Measurements from ENCODE around the gene NHLRC2.

The NHLRC2 gene

DNA sequence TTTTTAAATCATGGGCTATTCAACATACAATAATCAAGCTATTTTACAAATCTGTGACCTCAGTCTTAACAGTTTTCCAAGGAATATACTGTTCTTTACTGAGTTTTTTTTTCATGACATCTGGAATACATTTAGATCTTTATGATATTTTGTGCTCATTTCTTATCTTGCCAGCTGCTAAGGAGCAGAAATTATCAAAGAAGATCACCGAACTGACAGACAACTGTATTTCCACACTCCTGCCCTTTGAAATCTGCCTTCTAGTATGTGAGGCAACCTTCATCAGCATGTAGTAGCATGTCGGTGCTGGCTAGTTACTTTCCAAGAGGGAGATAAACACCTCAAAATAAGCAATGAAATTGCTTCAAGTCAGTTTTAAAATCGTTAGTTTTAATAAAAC lies 66.4 kb downstream of the NHLRC2 start:
- H3K36me3 Mint-ChIP-seq (ENCODE audit: insufficient read depth), result no peaks in the 10 kb centered on the region
- H3K27me3 Mint-ChIP-seq, result peaks cover 20% of the 10 kb centered on the region
- ATAC-seq (replicated peaks; ENCODE audit: extremely low read depth, poor library complexity, severe bottlenecking), result no peak
- no peak for DNase-seq (ENCODE audit: low spot score in 2 of 2)
- no peaks in the 10 kb centered on the region for H3K4me1 Mint-ChIP-seq
- H3K27ac Mint-ChIP-seq (ENCODE audit: low read depth), result no peak overlapping the region
- no peaks in the 10 kb centered on the region for H3K9me3 Mint-ChIP-seq
- H3K4me3 Mint-ChIP-seq, result no peak overlapping the region

- no peak overlapping the region for H3K4me3 Mint-ChIP-seq
- H3K27ac Mint-ChIP-seq (ENCODE audit: low read depth), result no peak overlapping the region
- DNase-seq (ENCODE audit: low spot score in 2 of 2) (no peak), ATAC-seq (replicated peaks; ENCODE audit: extremely low read depth, poor library complexity, severe bottlenecking) (no peak)
- no peaks in the 10 kb centered on the region for H3K9me3 Mint-ChIP-seq
- no peaks in the 10 kb centered on the region for H3K4me1 Mint-ChIP-seq
- H3K36me3 Mint-ChIP-seq (ENCODE audit: insufficient read depth), result no peaks in the 10 kb centered on the region
- peaks cover 27% of the 10 kb centered on the region for H3K27me3 Mint-ChIP-seq
These were observed 67.3 kb downstream of the NHLRC2 start for GRCh38 chr10:113921561-113922370.

DNA sequence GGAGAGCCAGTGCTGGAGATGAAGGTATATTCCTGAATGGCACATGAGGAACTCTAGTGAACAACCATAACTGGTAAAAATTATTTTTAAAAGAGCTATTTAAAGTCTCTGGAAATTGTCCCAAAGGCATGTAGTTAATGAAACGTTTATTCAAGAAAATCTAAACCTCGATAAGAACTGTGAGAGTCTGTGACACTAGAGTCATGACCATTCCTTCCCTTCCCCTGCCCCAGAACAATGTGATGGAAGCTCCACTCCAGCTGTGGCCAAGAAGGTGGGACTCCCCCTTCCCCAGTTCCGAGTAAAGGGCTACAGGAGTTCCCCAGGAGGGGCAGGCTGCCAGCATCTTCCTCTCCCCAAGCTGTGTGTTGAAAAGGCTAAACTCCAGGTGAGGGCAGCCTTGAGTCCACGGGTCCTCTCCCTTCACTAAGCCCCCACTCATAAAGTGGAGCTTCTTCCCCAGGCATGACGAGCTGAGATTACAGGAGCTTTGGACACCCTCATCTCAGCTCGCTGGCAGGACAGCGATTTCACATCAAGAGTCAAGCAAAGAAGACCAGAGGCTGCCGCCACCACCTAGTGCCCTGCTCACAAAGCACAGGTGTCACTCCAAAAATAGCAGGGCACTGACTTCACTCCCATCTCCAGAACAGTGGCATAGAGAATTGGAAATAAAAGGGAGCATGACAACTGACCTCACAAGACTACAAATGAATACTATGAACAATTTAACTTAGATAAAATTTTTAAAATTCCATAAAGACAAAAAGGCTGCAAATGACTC lies 68.5 kb downstream of the NHLRC2 start:
- ATAC-seq (replicated peaks; ENCODE audit: extremely low read depth, poor library complexity, severe bottlenecking), result no peak
- no peak overlapping the region for H3K27ac Mint-ChIP-seq (ENCODE audit: low read depth)
- peaks cover 37% of the 10 kb centered on the region for H3K27me3 Mint-ChIP-seq
- no peaks in the 10 kb centered on the region for H3K4me1 Mint-ChIP-seq
- no peak overlapping the region for H3K4me3 Mint-ChIP-seq
- H3K9me3 Mint-ChIP-seq, result no peaks in the 10 kb centered on the region
- no peak for DNase-seq (ENCODE audit: low spot score in 2 of 2)
- no peaks in the 10 kb centered on the region for H3K36me3 Mint-ChIP-seq (ENCODE audit: insufficient read depth)

DNA sequence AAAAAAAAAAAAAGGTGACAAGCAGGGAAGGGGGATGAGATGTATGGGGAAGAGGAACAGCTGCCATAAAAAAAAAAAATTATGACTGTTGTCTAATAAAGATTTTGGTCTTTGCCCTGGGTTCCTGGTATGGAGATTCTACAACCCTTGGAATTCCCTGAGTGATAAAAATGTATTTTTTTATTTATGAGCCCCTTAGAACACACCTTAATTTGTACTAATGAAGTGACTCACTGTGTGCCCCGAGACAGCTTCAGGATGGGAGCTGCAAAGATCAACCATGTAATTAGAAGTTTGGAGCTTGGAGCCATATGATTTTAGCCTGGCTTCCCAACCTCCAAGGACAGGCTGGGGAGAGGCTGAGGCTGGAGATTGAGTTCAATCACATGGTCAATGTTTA lies 69.7 kb downstream of the NHLRC2 start:
- no peaks in the 10 kb centered on the region for H3K36me3 Mint-ChIP-seq (ENCODE audit: insufficient read depth)
- H3K4me3 Mint-ChIP-seq, result no peak overlapping the region
- ATAC-seq (replicated peaks; ENCODE audit: extremely low read depth, poor library complexity, severe bottlenecking) (no peak), DNase-seq (ENCODE audit: low spot score in 2 of 2) (no peak)
- no peaks in the 10 kb centered on the region for H3K4me1 Mint-ChIP-seq
- no peak overlapping the region for H3K27ac Mint-ChIP-seq (ENCODE audit: low read depth)
- H3K9me3 Mint-ChIP-seq, result no peaks in the 10 kb centered on the region
- H3K27me3 Mint-ChIP-seq, result peaks cover 42% of the 10 kb centered on the region

GRCh38 chr10:113924664-113925063 lies 70.2 kb downstream of the NHLRC2 start:
- no peaks in the 10 kb centered on the region for H3K4me1 Mint-ChIP-seq
- H3K27ac Mint-ChIP-seq (ENCODE audit: low read depth), result no peak overlapping the region
- H3K4me3 Mint-ChIP-seq, result no peak overlapping the region
- DNase-seq (ENCODE audit: low spot score in 2 of 2), result no peak
- peaks cover 47% of the 10 kb centered on the region for H3K27me3 Mint-ChIP-seq
- H3K36me3 Mint-ChIP-seq (ENCODE audit: insufficient read depth), result no peaks in the 10 kb centered on the region
- no peaks in the 10 kb centered on the region for H3K9me3 Mint-ChIP-seq
- ATAC-seq (replicated peaks; ENCODE audit: extremely low read depth, poor library complexity, severe bottlenecking), result no peak

DNA sequence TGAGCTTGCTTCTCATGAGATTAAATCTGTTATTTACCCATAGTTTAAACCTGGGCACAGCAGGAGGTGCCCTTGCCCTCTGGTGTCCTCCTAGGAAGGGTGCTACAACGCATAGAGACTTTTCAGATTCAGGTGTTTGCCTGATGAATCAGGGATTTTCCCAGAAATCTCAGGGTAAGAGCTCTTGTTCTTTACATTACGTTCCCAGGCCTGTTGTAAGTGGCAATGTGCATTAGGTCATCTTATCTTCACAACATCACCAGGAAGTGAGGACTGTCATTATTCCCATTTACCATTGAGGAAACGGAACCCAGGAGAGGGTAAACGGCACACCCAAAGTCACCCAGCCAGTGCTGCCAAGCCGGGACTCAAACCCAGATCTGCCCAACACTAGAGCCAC lies 73.0 kb downstream of the NHLRC2 start:
- DNase-seq (ENCODE audit: low spot score in 2 of 2), result no peak
- no peak for ATAC-seq (replicated peaks; ENCODE audit: extremely low read depth, poor library complexity, severe bottlenecking)
- no peak overlapping the region for H3K4me3 Mint-ChIP-seq
- H3K27ac Mint-ChIP-seq (ENCODE audit: low read depth), result no peak overlapping the region
- H3K4me1 Mint-ChIP-seq, result no peaks in the 10 kb centered on the region
- peaks cover 47% of the 10 kb centered on the region for H3K27me3 Mint-ChIP-seq
- H3K36me3 Mint-ChIP-seq (ENCODE audit: insufficient read depth), result no peaks in the 10 kb centered on the region
- no peaks in the 10 kb centered on the region for H3K9me3 Mint-ChIP-seq

DNA sequence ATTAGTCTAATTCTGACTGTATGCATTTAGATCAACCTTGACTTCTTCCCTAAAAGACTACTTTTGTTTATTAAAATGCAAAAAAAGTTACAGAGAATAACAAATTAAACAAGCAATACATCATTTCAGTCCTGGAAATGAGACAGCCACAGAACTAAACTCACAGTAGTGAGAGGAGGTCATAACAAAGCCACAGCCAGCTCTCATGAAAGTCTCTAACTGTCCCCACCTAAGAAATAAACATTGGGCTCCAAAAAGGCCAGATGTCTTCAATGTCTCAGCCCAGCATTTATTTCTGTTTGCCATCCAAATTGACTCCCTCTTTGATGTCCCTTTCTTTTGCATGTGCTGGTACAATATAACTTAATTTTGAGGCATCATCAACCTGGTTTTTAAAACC lies 74.4 kb downstream of the NHLRC2 start:
- Mint-ChIP-seq H3K27ac (ENCODE audit: low read depth) (no peak overlapping the region), H3K27me3 (peaks cover 40% of the 10 kb centered on the region), H3K4me3 (no peak overlapping the region), H3K4me1 (no peaks in the 10 kb centered on the region), H3K9me3 (no peaks in the 10 kb centered on the region), H3K36me3 (ENCODE audit: insufficient read depth) (no peaks in the 10 kb centered on the region)
- ATAC-seq (replicated peaks; ENCODE audit: extremely low read depth, poor library complexity, severe bottlenecking) (no peak), DNase-seq (ENCODE audit: low spot score in 2 of 2) (no peak)

DNA sequence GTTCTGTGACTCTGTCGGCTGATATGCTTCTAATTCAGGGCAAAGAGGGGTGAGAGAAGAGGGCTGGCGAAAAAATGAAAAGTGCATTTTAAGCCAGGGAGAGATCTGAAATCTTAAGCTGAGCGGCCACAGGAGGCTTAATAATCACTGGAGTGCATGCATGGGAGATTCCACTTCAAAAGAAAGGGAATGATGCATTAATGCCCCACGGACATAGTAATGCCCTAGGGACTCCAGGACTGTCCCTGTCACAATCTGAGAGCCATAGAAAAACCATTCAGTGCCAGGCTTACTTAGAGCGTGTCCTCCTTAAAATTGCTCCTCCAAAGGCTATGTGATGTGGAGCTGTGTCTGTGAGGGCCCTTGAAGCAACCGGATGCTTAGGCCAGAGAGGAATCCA lies 75.1 kb downstream of the NHLRC2 start:
- DNase-seq (ENCODE audit: low spot score in 2 of 2), result no peak
- H3K4me3 Mint-ChIP-seq, result no peak overlapping the region
- no peak overlapping the region for H3K27ac Mint-ChIP-seq (ENCODE audit: low read depth)
- H3K9me3 Mint-ChIP-seq, result no peaks in the 10 kb centered on the region
- H3K4me1 Mint-ChIP-seq, result no peaks in the 10 kb centered on the region
- no peak for ATAC-seq (replicated peaks; ENCODE audit: extremely low read depth, poor library complexity, severe bottlenecking)
- H3K27me3 Mint-ChIP-seq, result peaks cover 33% of the 10 kb centered on the region
- no peaks in the 10 kb centered on the region for H3K36me3 Mint-ChIP-seq (ENCODE audit: insufficient read depth)

DNA sequence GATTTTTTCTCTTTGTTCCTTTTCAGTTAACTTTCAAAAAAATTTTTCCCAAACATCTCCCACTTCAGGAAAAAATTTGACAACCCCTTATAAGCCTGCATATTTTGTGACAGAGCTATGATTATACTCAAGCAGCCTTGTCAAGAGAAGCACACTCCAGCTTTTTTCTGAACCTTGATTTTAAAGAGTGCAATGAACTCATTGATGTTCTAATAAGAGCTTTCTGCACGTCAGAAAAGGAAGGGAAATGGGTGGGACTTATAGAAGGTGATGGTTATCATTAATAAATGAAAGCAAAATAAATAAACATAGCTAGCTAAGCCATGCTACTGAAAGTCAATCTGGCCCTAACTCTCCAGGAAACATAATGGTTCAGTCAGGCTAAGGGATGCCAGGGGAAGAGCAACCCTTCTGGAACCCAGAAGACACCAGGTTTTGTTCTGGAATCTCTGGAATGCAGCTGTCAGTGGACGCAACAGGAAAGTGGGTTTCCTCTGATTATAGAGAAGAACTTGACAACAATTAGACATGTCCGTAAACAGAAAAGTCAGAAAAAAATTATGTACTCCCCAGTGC lies 76.1 kb downstream of the NHLRC2 start:
- no peaks in the 10 kb centered on the region for H3K4me1 Mint-ChIP-seq
- H3K27me3 Mint-ChIP-seq, result peaks cover 30% of the 10 kb centered on the region
- DNase-seq (ENCODE audit: low spot score in 2 of 2) (no peak), ATAC-seq (replicated peaks; ENCODE audit: extremely low read depth, poor library complexity, severe bottlenecking) (no peak)
- H3K36me3 Mint-ChIP-seq (ENCODE audit: insufficient read depth), result no peaks in the 10 kb centered on the region
- H3K27ac Mint-ChIP-seq (ENCODE audit: low read depth), result no peak overlapping the region
- H3K9me3 Mint-ChIP-seq, result no peaks in the 10 kb centered on the region
- no peak overlapping the region for H3K4me3 Mint-ChIP-seq

DNA sequence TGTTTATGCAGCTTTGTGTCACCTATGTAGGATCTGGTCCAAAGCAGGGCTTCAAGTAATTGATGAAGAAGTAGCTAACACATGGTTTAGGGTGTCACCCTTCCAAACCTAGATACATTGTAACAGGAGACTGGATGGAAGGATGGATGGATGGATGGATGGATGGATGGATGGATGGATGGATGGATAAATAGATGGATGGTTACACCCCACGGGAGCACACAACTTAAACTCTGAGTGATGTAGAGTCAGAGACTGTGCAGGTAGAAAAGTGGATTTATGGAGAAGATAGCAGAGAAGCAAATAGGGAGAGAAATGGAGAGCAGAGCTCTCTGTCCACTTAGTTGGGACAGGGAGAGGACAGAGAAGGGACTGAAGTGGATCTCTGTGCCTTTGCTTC lies 78.4 kb downstream of the NHLRC2 start:
- H3K4me3 Mint-ChIP-seq, result no peak overlapping the region
- peaks cover 11% of the 10 kb centered on the region for H3K27me3 Mint-ChIP-seq
- H3K4me1 Mint-ChIP-seq, result no peaks in the 10 kb centered on the region
- no peaks in the 10 kb centered on the region for H3K36me3 Mint-ChIP-seq (ENCODE audit: insufficient read depth)
- no peak overlapping the region for H3K27ac Mint-ChIP-seq (ENCODE audit: low read depth)
- no peak for ATAC-seq (replicated peaks; ENCODE audit: extremely low read depth, poor library complexity, severe bottlenecking)
- H3K9me3 Mint-ChIP-seq, result no peaks in the 10 kb centered on the region
- no peak for DNase-seq (ENCODE audit: low spot score in 2 of 2)

DNA sequence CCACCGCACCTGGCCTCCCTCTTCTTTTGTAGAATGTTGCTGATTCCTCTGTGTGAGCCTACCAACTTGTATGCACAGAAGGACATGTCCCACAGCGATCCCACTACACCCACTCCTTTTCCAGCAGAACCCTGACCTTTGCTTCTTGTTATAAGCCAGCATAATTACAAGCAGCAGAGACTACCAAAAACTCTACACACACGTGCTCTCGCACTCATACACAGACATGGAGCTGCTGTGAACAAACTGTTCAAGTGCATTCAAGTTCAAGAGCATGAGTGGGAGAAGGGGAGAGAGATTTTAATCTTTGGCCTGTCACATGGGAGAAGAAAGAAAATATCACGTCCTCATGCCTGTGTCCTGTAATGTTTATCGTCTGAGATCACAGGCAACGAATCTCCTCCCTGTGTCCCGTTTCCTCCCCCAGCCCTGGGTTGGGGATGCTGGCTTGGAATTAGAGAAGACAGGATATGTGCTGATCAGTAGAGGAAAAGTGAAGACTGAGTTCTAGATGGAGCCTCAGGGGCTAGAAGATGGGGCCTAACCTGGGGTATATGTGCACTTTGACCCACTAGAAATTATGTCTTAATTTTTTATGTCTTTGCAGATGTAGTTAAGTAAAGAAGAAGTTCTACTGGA lies 79.6 kb downstream of the NHLRC2 start:
- Mint-ChIP-seq H3K4me3 (no peak overlapping the region), H3K27ac (ENCODE audit: low read depth) (peak overlapping the region; percentile 54), H3K9me3 (no peaks in the 10 kb centered on the region), H3K36me3 (ENCODE audit: insufficient read depth) (no peaks in the 10 kb centered on the region), H3K27me3 (peaks cover 17% of the 10 kb centered on the region), H3K4me1 (no peaks in the 10 kb centered on the region)
- no peak for ATAC-seq (replicated peaks; ENCODE audit: extremely low read depth, poor library complexity, severe bottlenecking)
- DNase-seq (ENCODE audit: low spot score in 2 of 2), result no peak

GRCh38 chr10:113937258-113937657 lies 82.8 kb downstream of the NHLRC2 start:
- no peak overlapping the region for H3K4me3 Mint-ChIP-seq

More at GRCh38 chr10:113937258-113937657, 82.8 kb downstream of the NHLRC2 start:
- peaks cover 25% of the 10 kb centered on the region for H3K27me3 Mint-ChIP-seq
- DNase-seq (ENCODE audit: low spot score in 2 of 2) (no peak), ATAC-seq (replicated peaks; ENCODE audit: extremely low read depth, poor library complexity, severe bottlenecking) (no peak)
- H3K36me3 Mint-ChIP-seq (ENCODE audit: insufficient read depth), result no peaks in the 10 kb centered on the region
- no peak overlapping the region for H3K27ac Mint-ChIP-seq (ENCODE audit: low read depth)
- H3K4me1 Mint-ChIP-seq, result no peaks in the 10 kb centered on the region
- H3K9me3 Mint-ChIP-seq, result no peaks in the 10 kb centered on the region

Data from central memory CD8-positive, alpha-beta T cell (primary cell).